Mesenchymal stem cell (in vitro differentiated cells and primary cell): ENCODE results near the gene METTL25B.

Source experiments
- DNase-seq: peaks from one replicate; pipeline ENCODE4 v3.0.0-alpha.2; 2013
- H2AFZ ChIP-seq: one replicate; pipeline ENCODE4 v1.6.1; 2013; ENCODE audit warnings: low read depth, mild to moderate bottlenecking, control low read depth, inconsistent platforms, low read length, moderate library complexity
- H2AK5ac ChIP-seq: 2 replicates; pipeline ENCODE4 v1.6.1; 2013; ENCODE audit warnings: low read length, moderate library complexity, mild to moderate bottlenecking, inconsistent platforms; ENCODE audit not compliant: severe bottlenecking
- H2BK120ac ChIP-seq: one replicate; pipeline ENCODE4 v1.6.1; 2013; ENCODE audit warnings: low read depth, mild to moderate bottlenecking, inconsistent platforms, low read length, moderate library complexity
- H2BK12ac ChIP-seq, 2 experiments: one replicate each; pipeline ENCODE4 v1.6.1; 2013; ENCODE audit warnings: inconsistent platforms in 2 of 2, low read length in 2 of 2, mild to moderate bottlenecking in 2 of 2, moderate library complexity in 2 of 2, control low read depth in 1 of 2
- H2BK15ac ChIP-seq: one replicate; pipeline ENCODE4 v1.6.1; 2013; ENCODE audit warnings: mild to moderate bottlenecking, low read depth, inconsistent platforms; ENCODE audit not compliant: poor library complexity, severe bottlenecking
- H2BK5ac ChIP-seq: 2 replicates; pipeline ENCODE4 v1.6.1; 2013; ENCODE audit warnings: low read depth, mild to moderate bottlenecking, low read length, control low read depth, inconsistent platforms; ENCODE audit not compliant: poor library complexity, severe bottlenecking
- H3K14ac ChIP-seq, 2 experiments: one replicate each; pipeline ENCODE4 v1.6.1; 2013; ENCODE audit warnings: inconsistent platforms in 2 of 2, low read length in 2 of 2, control low read depth in 1 of 2, mild to moderate bottlenecking in 1 of 2, moderate library complexity in 1 of 2
- H3K18ac ChIP-seq, 2 experiments: one replicate each; pipeline ENCODE4 v1.6.1; 2013; ENCODE audit warnings: inconsistent platforms in 2 of 2, low read length in 2 of 2, control low read depth in 1 of 2, low read depth in 1 of 2, mild to moderate bottlenecking in 1 of 2
- H3K23ac ChIP-seq, 2 experiments: one replicate each; pipeline ENCODE4 v1.6.1; 2013; ENCODE audit warnings: inconsistent platforms in 2 of 2, low read length in 2 of 2, mild to moderate bottlenecking in 2 of 2, moderate library complexity in 2 of 2, control low read depth in 1 of 2
- H3K27ac ChIP-seq: 2 replicates; pipeline ENCODE4 v1.5.1; 2013; ENCODE audit warnings: mild to moderate bottlenecking, moderate library complexity, low read length, control low read depth, inconsistent platforms; ENCODE audit not compliant: poor library complexity, severe bottlenecking
- H3K27me3 ChIP-seq, 2 experiments: 2 replicates each; pipeline versions ENCODE4 v1.6.1 to v1.7.0; 2013; ENCODE audit warnings: low read length in 2 of 2, mild to moderate bottlenecking in 2 of 2, moderate library complexity in 2 of 2, control low read depth in 1 of 2, inconsistent platforms in 1 of 2; ENCODE audit not compliant: control insufficient read depth in 1 of 2, insufficient read depth in 1 of 2
- H3K36me3 ChIP-seq, 2 experiments: 2 replicates each; pipeline versions ENCODE4 v1.6.1 to v1.7.0; 2013; ENCODE audit warnings: low read length in 2 of 2, control low read depth in 1 of 2, inconsistent platforms in 1 of 2, low read depth in 1 of 2, mild to moderate bottlenecking in 1 of 2; ENCODE audit not compliant: insufficient read depth in 2 of 2, control insufficient read depth in 1 of 2
- H3K4ac ChIP-seq, 2 experiments: one replicate each; pipeline ENCODE4 v1.6.1; 2013; ENCODE audit warnings: inconsistent platforms in 2 of 2, low read length in 2 of 2, mild to moderate bottlenecking in 2 of 2, moderate library complexity in 2 of 2, control low read depth in 1 of 2, low read depth in 1 of 2
- H3K4me1 ChIP-seq: 2 replicates; pipeline ENCODE4 v1.6.1; 2013; ENCODE audit warnings: low read depth, low read length, control low read depth; ENCODE audit not compliant: control insufficient read depth, insufficient read depth
- H3K4me2 ChIP-seq: 2 replicates; pipeline ENCODE4 v1.6.1; 2013; ENCODE audit warnings: low read length, mild to moderate bottlenecking, inconsistent platforms; ENCODE audit not compliant: poor library complexity, severe bottlenecking
- H3K4me3 ChIP-seq, 2 experiments: 2 replicates each; pipeline versions ENCODE4 v1.5.1 to v1.7.0; 2013; ENCODE audit warnings: low read length in 2 of 2, mild to moderate bottlenecking in 2 of 2, control low read depth in 1 of 2, low read depth in 1 of 2; ENCODE audit not compliant: insufficient read depth in 1 of 2
- H3K79me1 ChIP-seq: replicated peaks from 2 replicates; pipeline ENCODE4 v1.6.1; 2013; ENCODE audit warnings: mild to moderate bottlenecking, control low read depth, low read length, inconsistent platforms; ENCODE audit not compliant: poor library complexity, severe bottlenecking
- H3K9ac ChIP-seq: 2 replicates; pipeline ENCODE4 v1.7.0; 2013; ENCODE audit warnings: mild to moderate bottlenecking, low read length, moderate library complexity
- H3K9me3 ChIP-seq: 2 replicates; pipeline ENCODE4 v1.7.0; 2013; ENCODE audit warnings: mild to moderate bottlenecking, low read length; ENCODE audit not compliant: control insufficient read depth
- H4K8ac ChIP-seq: one replicate; pipeline ENCODE4 v1.6.1; 2013; ENCODE audit warnings: inconsistent platforms, mild to moderate bottlenecking, low read length, moderate library complexity
- H4K91ac ChIP-seq: one replicate; pipeline ENCODE4 v1.6.1; 2013; ENCODE audit warnings: mild to moderate bottlenecking, low read length, inconsistent platforms
- WGBS: methylation state at CpG from one replicate; pipeline ENCODE4 v1.1.7; 2013; ENCODE audit warnings: mixed read lengths; 5-methylcytosine and 5-hydroxymethylcytosine counted together

METTL25B gene

GRCh38 chr1:156740741-156741480 is 12.6 kb downstream of the METTL25B start, which contains the start of gene MRPL24:
Gene MRPL24, minus strand, starts transcription at chr1:156741088. Its CDS starts 2,384 bp downstream, at chr1:156738704.
- Histone ChIP-seq H3K23ac (peak within 1 kb of the TSS in 1 of 2 experiments; percentile 67), H3K36me3 (peaks cover 58 to 71% of the 10 kb centered on the region in 2 experiments), H2AK5ac (peak within 1 kb of the TSS; percentile 94), H3K4me3 (peak within 1 kb of the TSS; percentile 60 to 94), H2AFZ (peak within 1 kb of the TSS; percentile 15), H3K9ac (peak within 1 kb of the TSS; percentile 94), H3K14ac (peak within 1 kb of the TSS in 1 of 2 experiments; percentile 76), H3K27ac (peak within 1 kb of the TSS; percentile 72), H3K4me2 (peak within 1 kb of the TSS; percentile 74), H2BK5ac (no peak within 1 kb of the TSS), H3K4me1 (peaks cover 16% of the 10 kb centered on the region), H2BK120ac (no peak within 1 kb of the TSS), H3K9me3 (no peaks in the 10 kb centered on the region), H2BK12ac (peak within 1 kb of the TSS in 1 of 2 experiments; percentile 17), H3K79me1 (peaks cover 21% of the 10 kb centered on the region), H4K8ac (peak within 1 kb of the TSS; percentile 91), H3K4ac (peak within 1 kb of the TSS; percentile 7 to 71), H3K27me3 (no peaks in the 10 kb centered on the region), H2BK15ac (no peak within 1 kb of the TSS), H4K91ac (peak within 1 kb of the TSS; percentile 66), H3K18ac (peak within 1 kb of the TSS; percentile 16 to 61)
- 0% methylated on average over 35 of the region's 38 CpGs for WGBS
- peak; percentile 100 for DNase-seq

GRCh38 chr1:156741481-156741983 is 13.3 kb downstream of the METTL25B start:
- Histone ChIP-seq H3K4me1 (peaks cover 20% of the 10 kb centered on the region), H2BK15ac (no peak overlapping the region), H3K14ac (no peak overlapping the region), H3K79me1 (peaks cover 19% of the 10 kb centered on the region), H3K4me2 (peak overlapping the region; percentile 31), H3K9me3 (no peaks in the 10 kb centered on the region), H2BK120ac (no peak overlapping the region), H3K9ac (peak overlapping the region; percentile 74), H4K8ac (peak overlapping the region; percentile 91), H3K23ac (peak overlapping the region in 1 of 2 experiments; percentile 67), H3K27me3 (no peaks in the 10 kb centered on the region), H2AK5ac (peak overlapping the region; percentile 94), H2BK5ac (no peak overlapping the region), H3K4me3 (peak overlapping the region in 1 of 2 experiments; percentile 52), H2AFZ (no peak overlapping the region), H3K4ac (peak overlapping the region in 1 of 2 experiments; percentile 71), H3K18ac (peak overlapping the region in 1 of 2 experiments; percentile 16), H4K91ac (peak overlapping the region; percentile 66), H3K27ac (peak overlapping the region; percentile 72), H3K36me3 (peaks cover 52 to 65% of the 10 kb centered on the region in 2 experiments), H2BK12ac (peak overlapping the region in 1 of 2 experiments; percentile 17)
- WGBS, result 62% methylated on average over 6 of the region's 8 CpGs
- DNase-seq, result no peak

- Histone ChIP-seq H2BK5ac (no peak overlapping the region), H2AK5ac (peak overlapping the region; percentile 32), H3K79me1 (peaks cover 18% of the 10 kb centered on the region), H2AFZ (no peak overlapping the region), H3K36me3 (peaks cover 47 to 60% of the 10 kb centered on the region in 2 experiments), H3K23ac (no peak overlapping the region), H3K27me3 (no peaks in the 10 kb centered on the region), H3K9me3 (no peaks in the 10 kb centered on the region), H3K14ac (no peak overlapping the region), H2BK15ac (no peak overlapping the region), H2BK120ac (no peak overlapping the region), H4K8ac (no peak overlapping the region), H3K4me2 (no peak overlapping the region), H3K4me1 (peaks cover 20% of the 10 kb centered on the region), H4K91ac (no peak overlapping the region), H3K4me3 (no peak overlapping the region), H3K27ac (peak overlapping the region; percentile 22), H3K9ac (peak overlapping the region; percentile 74), H3K18ac (no peak overlapping the region), H2BK12ac (no peak overlapping the region), H3K4ac (no peak overlapping the region)
- DNase-seq, result no peak
- 100% methylated on average over 2 of the region's 3 CpGs for WGBS
Measured at GRCh38 chr1:156742017-156742416, 13.7 kb downstream of the METTL25B start.

DNA sequence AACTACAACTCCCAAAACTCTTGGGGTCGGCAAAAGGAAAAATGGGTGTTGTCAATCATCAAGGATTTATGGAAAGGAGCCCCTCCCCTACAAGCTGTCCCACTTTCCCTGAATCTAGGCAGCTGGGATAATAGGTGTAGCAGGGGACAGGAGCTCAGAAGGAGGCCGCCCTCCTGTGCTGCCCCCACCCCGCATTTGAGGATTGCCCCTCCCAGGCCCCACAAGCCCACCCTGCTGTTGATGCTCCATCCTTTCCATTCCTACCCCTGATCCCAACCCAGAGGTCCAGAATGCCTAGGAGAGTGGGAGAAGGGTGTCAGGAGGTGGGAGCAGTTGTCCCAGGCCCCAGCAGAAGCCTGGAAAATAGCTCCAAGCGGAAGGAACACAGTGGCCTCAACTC is 14.5 kb downstream of the METTL25B start:
- H3K18ac ChIP-seq, result no peak overlapping the region
- H3K23ac ChIP-seq, result no peak overlapping the region
- H2BK12ac ChIP-seq, result no peak overlapping the region
- no peak overlapping the region for H2AFZ ChIP-seq
- H3K4me1 ChIP-seq, result peaks cover 24% of the 10 kb centered on the region
- H2BK15ac ChIP-seq, result no peak overlapping the region
- no peak for DNase-seq
- H3K4ac ChIP-seq, result no peak overlapping the region
- H2BK5ac ChIP-seq, result no peak overlapping the region
- H4K8ac ChIP-seq, result no peak overlapping the region
- H2AK5ac ChIP-seq, result no peak overlapping the region
- H3K14ac ChIP-seq, result no peak overlapping the region
- no peak overlapping the region for H2BK120ac ChIP-seq
- H3K9me3 ChIP-seq, result no peaks in the 10 kb centered on the region
- H3K27me3 ChIP-seq, result no peaks in the 10 kb centered on the region
- peaks cover 17% of the 10 kb centered on the region for H3K79me1 ChIP-seq
- no peak overlapping the region for H3K27ac ChIP-seq
- no peak overlapping the region for H4K91ac ChIP-seq
- peaks cover 39 to 52% of the 10 kb centered on the region in 2 experiments for H3K36me3 ChIP-seq
- H3K4me2 ChIP-seq, result no peak overlapping the region
- H3K4me3 ChIP-seq, result no peak overlapping the region
- no peak overlapping the region for H3K9ac ChIP-seq
- 100% methylated on average over 2 of the region's 4 CpGs for WGBS
